Measurements from ENCODE around the gene CRYL1.
A peak's percentile ranks its signal among the peaks of the same experiment; 100 is the strongest.

CRYL1 gene

GRCh38 chr13:20528452-20528851 lies 2.8 kb upstream of the CRYL1 start:
- no peak for DNase-seq (ENCODE audit: low read depth in 2 of 2)

- DNase-seq (ENCODE audit: low read depth in 2 of 2), result no peak
Observed at GRCh38 chr13:20526664-20527063, 1.0 kb upstream of the CRYL1 start.

- no peak for DNase-seq (ENCODE audit: low read depth in 2 of 2)
Observed at GRCh38 chr13:20525144-20525600, 485 bp downstream of the CRYL1 start.

GRCh38 chr13:20521364-20522115 lies 4.1 kb downstream of the CRYL1 start:
- no peak for DNase-seq (ENCODE audit: low read depth in 2 of 2)

GRCh38 chr13:20519875-20520274 lies 5.8 kb downstream of the CRYL1 start:
- peak; percentile 51 to 52 for DNase-seq (ENCODE audit: low read depth in 2 of 2)

GRCh38 chr13:20518660-20519100 lies 7.0 kb downstream of the CRYL1 start:
- no peak for DNase-seq (ENCODE audit: low read depth in 2 of 2)

GRCh38 chr13:20514866-20515265 lies 10.8 kb downstream of the CRYL1 start:
- no peak for DNase-seq (ENCODE audit: low read depth in 2 of 2)

- DNase-seq (ENCODE audit: low read depth in 2 of 2), result no peak
Observed at GRCh38 chr13:20513466-20513995, 12.1 kb downstream of the CRYL1 start.

- no peak for DNase-seq (ENCODE audit: low read depth in 2 of 2)
Observed at GRCh38 chr13:20512042-20512683, 13.5 kb downstream of the CRYL1 start.

GRCh38 chr13:20506696-20507095 lies 19.0 kb downstream of the CRYL1 start:
- no peak for DNase-seq (ENCODE audit: low read depth in 2 of 2)

GRCh38 chr13:20505405-20506366 lies 20.0 kb downstream of the CRYL1 start:
- no peak for DNase-seq (ENCODE audit: low read depth in 2 of 2)

GRCh38 chr13:20503088-20504083 lies 22.3 kb downstream of the CRYL1 start:
- no peak for DNase-seq (ENCODE audit: low read depth in 2 of 2)

GRCh38 chr13:20501592-20501991 lies 24.1 kb downstream of the CRYL1 start:
- no peak for DNase-seq (ENCODE audit: low read depth in 2 of 2)

- no peak for DNase-seq (ENCODE audit: low read depth in 2 of 2)
Observed at GRCh38 chr13:20501120-20501519, 24.5 kb downstream of the CRYL1 start.

GRCh38 chr13:20499986-20500385 lies 25.7 kb downstream of the CRYL1 start:
- no peak for DNase-seq (ENCODE audit: low read depth in 2 of 2)

GRCh38 chr13:20498659-20499058 lies 27.0 kb downstream of the CRYL1 start:
- no peak for DNase-seq (ENCODE audit: low read depth in 2 of 2)

GRCh38 chr13:20498129-20498528 lies 27.5 kb downstream of the CRYL1 start:
- no peak for DNase-seq (ENCODE audit: low read depth in 2 of 2)

GRCh38 chr13:20497006-20497775 lies 28.5 kb downstream of the CRYL1 start:
- no peak for DNase-seq (ENCODE audit: low read depth in 2 of 2)

GRCh38 chr13:20495087-20496023 lies 30.3 kb downstream of the CRYL1 start:
- peak in 1 of 2 experiments; percentile 19 for DNase-seq (ENCODE audit: low read depth in 2 of 2)

Measured in fibroblast of skin of left biceps (primary cell).